IMR-90 (cell line): ENCODE data around the gene ZNF554. TPM values are rescaled to one million over a fixed set of nuclear protein-coding genes. Genes with fewer than 3 reads are reported as not detected.

Experiments used
- ATAC-seq: fragments of 200-7000 bp; cut with Tn5 transposase; 2 replicates; pipeline ENCODE4 v1.9.1; 2020; ENCODE audit warnings: low read depth, mild to moderate bottlenecking, moderate library complexity
- BruUV-seq: library from RNA; stranded (reverse); fragments of 400-500 nt; replicated peaks from 2 replicates; lab custom pipeline; 2021; lab: Mats Ljungman, UMichigan
- CTCF ChIA-PET: fragments of 300-600 bp; formaldehyde crosslinking; extraction: SDS; loops from one replicate; lab custom pipeline; 2021; ENCODE audit warnings: antibody characterized with exemption; lab: Yijun Ruan, JAX
- POLR2A ChIA-PET: fragments of 300-600 bp; sonication (Branson Sonifier 250); formaldehyde crosslinking; loops from one replicate; lab custom pipeline; 2022; ENCODE audit warnings: antibody characterized with exemption; ENCODE audit not compliant: unreplicated experiment; lab: Charles Lee
- DNase-seq: peaks from one replicate; pipeline ENCODE4 v3.0.0; 2013
- H2AFZ ChIP-seq: replicated peaks from 2 replicates; pipeline ENCODE3; 2013; ENCODE audit warnings: low read length, mild to moderate bottlenecking; ENCODE audit not compliant: poor library complexity
- H2AK5ac ChIP-seq: 2 replicates; pipeline ENCODE4 v1.6.1; 2013; ENCODE audit warnings: low read depth, low read length, inconsistent platforms
- H2AK9ac ChIP-seq: replicated peaks from 2 replicates; pipeline ENCODE3; 2013; ENCODE audit warnings: mild to moderate bottlenecking, low read depth, low read length, moderate library complexity; ENCODE audit not compliant: poor library complexity
- H2BK120ac ChIP-seq: 2 replicates; pipeline ENCODE4 v1.6.1; 2013; ENCODE audit warnings: low read depth, low read length, inconsistent platforms
- H2BK15ac ChIP-seq: 3 replicates; pipeline ENCODE4 v1.6.1; 2013; ENCODE audit warnings: low read depth, low read length, inconsistent platforms
- H2BK20ac ChIP-seq: 2 replicates; pipeline ENCODE4 v1.6.1; 2013; ENCODE audit warnings: low read depth, mild to moderate bottlenecking, inconsistent platforms, low read length, moderate library complexity
- H2BK5ac ChIP-seq: 2 replicates; pipeline ENCODE4 v1.6.1; 2013; ENCODE audit warnings: mild to moderate bottlenecking, low read depth, low read length, inconsistent platforms; ENCODE audit not compliant: poor library complexity, severe bottlenecking
- H3K14ac ChIP-seq: replicated peaks from 2 replicates; pipeline ENCODE4 v1.6.1; 2013; ENCODE audit warnings: low read depth, low read length, inconsistent platforms
- H3K18ac ChIP-seq: 2 replicates; pipeline ENCODE4 v1.6.1; 2013; ENCODE audit warnings: low read depth, low read length, control low read depth
- H3K23ac ChIP-seq: 2 replicates; pipeline ENCODE4 v1.6.1; 2013; ENCODE audit warnings: low read depth, low read length, inconsistent platforms
- H3K27ac ChIP-seq: 2 replicates; pipeline ENCODE4 v1.5.1; 2013; ENCODE audit warnings: mild to moderate bottlenecking, control low read depth, low read length; ENCODE audit not compliant: insufficient read depth
- H3K27me3 ChIP-seq: 2 replicates; pipeline ENCODE4 v1.6.1; 2013; ENCODE audit warnings: low read length; ENCODE audit not compliant: control insufficient read depth, insufficient read depth
- H3K36me3 ChIP-seq: 2 replicates; pipeline ENCODE4 v1.6.1; 2013; ENCODE audit warnings: low read length, mixed read lengths; ENCODE audit not compliant: control insufficient read depth, insufficient read depth
- H3K4ac ChIP-seq: 2 replicates; pipeline ENCODE4 v1.6.1; 2013; ENCODE audit warnings: low read depth, low read length, inconsistent platforms
- H3K4me1 ChIP-seq: 2 replicates; pipeline ENCODE4 v1.6.1; 2013; ENCODE audit warnings: low read length, mixed read lengths; ENCODE audit not compliant: control insufficient read depth, insufficient read depth
- H3K4me2 ChIP-seq: 2 replicates; pipeline ENCODE4 v1.6.1; 2013; ENCODE audit warnings: low read depth, mild to moderate bottlenecking, control low read depth, low read length, moderate library complexity
- H3K4me3 ChIP-seq: 2 replicates; pipeline ENCODE4 v1.5.1; 2013; ENCODE audit warnings: low read depth, mild to moderate bottlenecking, control low read depth, low read length, moderate library complexity; ENCODE audit not compliant: insufficient read depth
- H3K56ac ChIP-seq: 2 replicates; pipeline ENCODE4 v1.6.1; 2013; ENCODE audit warnings: low read length, inconsistent platforms; ENCODE audit not compliant: insufficient read depth; ENCODE audit errors: extremely low read depth
- H3K79me1 ChIP-seq, 2 experiments: 2 replicates each; pipeline ENCODE4 v1.6.1; 2013; ENCODE audit warnings: low read length in 2 of 2, inconsistent platforms in 1 of 2, low read depth in 1 of 2
- H3K9ac ChIP-seq: 2 replicates; pipeline ENCODE4 v1.6.1; 2013; ENCODE audit warnings: low read depth, low read length, control low read depth
- H3K9me1 ChIP-seq: 2 replicates; pipeline ENCODE4 v1.6.1; 2013; ENCODE audit warnings: low read length, inconsistent platforms; ENCODE audit not compliant: insufficient read depth
- H3K9me3 ChIP-seq: 2 replicates; pipeline ENCODE4 v1.6.1; 2013; ENCODE audit warnings: low read length; ENCODE audit not compliant: control insufficient read depth, insufficient read depth
- H4K20me1 ChIP-seq: 2 replicates; pipeline ENCODE4 v1.6.1; 2013; ENCODE audit warnings: low read length, inconsistent platforms; ENCODE audit not compliant: insufficient read depth
- H4K5ac ChIP-seq: 2 replicates; pipeline ENCODE4 v1.6.1; 2013; ENCODE audit warnings: mild to moderate bottlenecking, low read depth, low read length, control low read depth
- H4K8ac ChIP-seq, 2 experiments: 2 replicates each; pipeline ENCODE4 v1.6.1; 2013; ENCODE audit warnings: low read depth in 2 of 2, low read length in 2 of 2, control low read depth in 1 of 2, inconsistent platforms in 1 of 2
- H4K91ac ChIP-seq: 2 replicates; pipeline ENCODE4 v1.6.1; 2013; ENCODE audit warnings: low read depth, low read length, inconsistent platforms; ENCODE audit not compliant: insufficient read depth
- BHLHE40 ChIP-seq: fragments of 150-350 bp; IDR thresholded peaks from 2 replicates; pipeline ENCODE4 v1.6.1; 2016; ENCODE audit warnings: mild to moderate bottlenecking, low read depth, low read length
- CEBPB ChIP-seq: IDR thresholded peaks from 2 replicates; pipeline ENCODE4 v1.6.1; 2012; ENCODE audit warnings: low read depth, low read length, improper control_type of control experiment
- CTCF ChIP-seq: conservative IDR thresholded peaks from 2 replicates; pipeline ENCODE4 v1.5.1; 2012; ENCODE audit warnings: mild to moderate bottlenecking, low read depth, low read length, improper control_type of control experiment
- ELK1 ChIP-seq: fragments of 150-350 bp; IDR thresholded peaks from 2 replicates; pipeline ENCODE4 v1.6.1; 2016; ENCODE audit warnings: low read depth, mild to moderate bottlenecking, low read length, moderate library complexity, borderline replicate concordance
- FOS ChIP-seq: fragments of 150-350 bp; IDR thresholded peaks from 2 replicates; pipeline ENCODE4 v1.6.1; 2016; ENCODE audit warnings: low read depth, low read length
- MXI1 ChIP-seq: IDR thresholded peaks from 2 replicates; pipeline ENCODE4 v1.6.1; 2012; ENCODE audit warnings: low read depth, mild to moderate bottlenecking, low read length, moderate library complexity, borderline replicate concordance
- NFE2L2 ChIP-seq: fragments of 150-350 bp; IDR thresholded peaks from 2 replicates; pipeline ENCODE4 v1.6.1; 2016; ENCODE audit warnings: low read depth, mild to moderate bottlenecking, low read length
- POLR2A ChIP-seq: IDR thresholded peaks from 2 replicates; pipeline ENCODE4 v1.6.1; 2012; ENCODE audit warnings: mild to moderate bottlenecking, low read depth, low read length
- RAD21 ChIP-seq: IDR thresholded peaks from 2 replicates; pipeline ENCODE4 v1.6.1; 2012; ENCODE audit warnings: low read length, improper control_type of control experiment
- RCOR1 ChIP-seq: IDR thresholded peaks from 2 replicates; pipeline ENCODE4 v1.6.1; 2012; ENCODE audit warnings: mild to moderate bottlenecking, low read length, improper control_type of control experiment; ENCODE audit not compliant: insufficient replicate concordance
- RFX5 ChIP-seq: IDR thresholded peaks from 2 replicates; pipeline ENCODE4 v1.8.0; 2012; ENCODE audit warnings: low read depth, mild to moderate bottlenecking, low read length, moderate library complexity
- SMC3 ChIP-seq: fragments of 150-350 bp; IDR thresholded peaks from 2 replicates; pipeline ENCODE4 v1.6.1; 2016; ENCODE audit warnings: low read depth, mild to moderate bottlenecking, antibody characterized with exemption, low read length, moderate library complexity
- USF2 ChIP-seq: fragments of 150-350 bp; IDR thresholded peaks from 2 replicates; pipeline ENCODE4 v1.6.1; 2017; ENCODE audit warnings: mild to moderate bottlenecking, antibody characterized with exemption, low read length, low read depth
- WGBS, 2 experiments: methylation state at CpG; one replicate each; pipeline versions ENCODE4 v1.1.5 to v1.1.7; 2013; ENCODE audit warnings: missing lambda C conversion rate in 2 of 2; ENCODE audit not compliant: insufficient read length in 1 of 2; ENCODE audit errors: extremely low coverage in 2 of 2; 5-methylcytosine and 5-hydroxymethylcytosine counted together
- dilution Hi-C: fragments of 300-500 bp; cut with HindIII; formaldehyde crosslinking; loops from one replicate; pipeline ENCODE4 v1.14.3; 2018; ENCODE audit warnings: low sequenced_read_pairs; ENCODE audit not compliant: unreplicated experiment
- in situ Hi-C: fragments of 300-500 bp; cut with MboI; formaldehyde crosslinking; loops from 3 replicates; pipeline ENCODE4 v1.14.3; 2019; ENCODE audit warnings: low sequenced_read_pairs, inconsistent platforms, mixed read lengths
- intact Hi-C: fragments of 100-400 bp; cut with micrococcal nuclease; formaldehyde crosslinking; loops from 2 replicates; pipeline ENCODE4 v1.10.0; 2022
- polyA plus RNA-seq, 3 experiments: library from polyadenylated mRNA; depleted of rRNA; stranded (reverse); fragments of >200 nt; gene quantifications; 2 replicates each; pipeline ENCODE4 v1.2.3, GENCODE V29; 2012; ENCODE audit warnings: low replicate concordance in 1 of 3
- total RNA-seq: library from RNA; depleted of rRNA; stranded (reverse); fragments of >200 nt; gene quantifications from 2 replicates; pipeline ENCODE4 v1.2.3, GENCODE V29; 2012

Gene ZNF554
- total and polyA plus RNA-seq, 2 of the 4 experiments (the other 2 are of a cell fraction), result 1.5 to 3.0 TPM

- dilution Hi-C loops, result no loop called here
- H3K14ac ChIP-seq, result no peak overlapping the region
Observed at GRCh38 chr19:2824129-2824528, 4.5 kb downstream of the ZNF554 start.

More at GRCh38 chr19:2824129-2824528, 4.5 kb downstream of the ZNF554 start:
- Histone ChIP-seq H3K27me3 (no peaks in the 10 kb centered on the region), H3K27ac (no peak overlapping the region), H3K79me1 (peaks cover 6 to 11% of the 10 kb centered on the region in 2 experiments; a peak in 2 of 4 replicates), H2BK5ac (no peak overlapping the region), H2AK5ac (no peak overlapping the region), H3K23ac (no peak overlapping the region), H3K4ac (no peak overlapping the region), H3K9ac (no peak overlapping the region), H3K18ac (no peak overlapping the region), H4K8ac (no peak overlapping the region), H4K91ac (no peak overlapping the region), H3K9me3 (peaks cover 19% of the 10 kb centered on the region), H4K20me1 (no peaks in the 10 kb centered on the region), H2BK20ac (no peak overlapping the region), H2BK120ac (no peak overlapping the region), H2AFZ (no peak overlapping the region), H3K9me1 (0 out of 2 replicates have a peak, but pooled peaks cover 4% of the 10 kb centered on the region), H3K4me2 (no peak overlapping the region), H2AK9ac (no peak overlapping the region), H3K56ac (no peak overlapping the region), H3K4me1 (no peaks in the 10 kb centered on the region; the same call in 1 of the 2 replicates), H4K5ac (no peak overlapping the region), H3K36me3 (peaks cover 21% of the 10 kb centered on the region; the same call in 1 of the 2 replicates), H3K4me3 (no peak overlapping the region), H2BK15ac (no peak overlapping the region)
- in situ Hi-C loops (no loop called here), intact Hi-C loops (no loop called here)
- no TSS peak for BruUV-seq
- no peak for TF ChIP-seq RFX5
- no peak for TF ChIP-seq CEBPB
- TF ChIP-seq FOS, result no peak
- TF ChIP-seq ELK1, result no peak
- TF ChIP-seq NFE2L2, result no peak
- no peak for TF ChIP-seq SMC3
- no peak for TF ChIP-seq USF2
- no peak for TF ChIP-seq CTCF
- no peak for TF ChIP-seq RCOR1
- TF ChIP-seq RAD21, result no peak
- TF ChIP-seq POLR2A, result no peak
- no peak for TF ChIP-seq BHLHE40
- TF ChIP-seq MXI1, result no peak
- ChIA-PET CTCF (no interaction called here), POLR2A (no interaction called here)
- WGBS, 2 experiments, result 77% methylated on average over 6 of the region's 8 CpGs; no CpG with 5 or more reads in 1 of the 2 experiments
- DNase-seq (no peak), ATAC-seq (no peak)
